ENCODE measurements around the gene EFNA5.

EFNA5 gene

GRCh38 chr5:107403228-107403953, 267.3 kb downstream of the EFNA5 start:
- Histone ChIP-seq H3K27me3 (ENCODE audit: insufficient read depth, low read depth, severe bottlenecking) (no peaks in the 10 kb centered on the region), H3K27ac (no peak overlapping the region), H3K4me3 (ENCODE audit: low read depth, low read length) (no peak overlapping the region), H3K36me3 (no peaks in the 10 kb centered on the region), H3K9me3 (ENCODE audit: severe bottlenecking) (no peaks in the 10 kb centered on the region)
- DNase-seq, result no peak
- no peak for TF ChIP-seq CTCF (IDR thresholded peaks at IDR 0.05; ENCODE audit: low read depth, low read length)

DNA sequence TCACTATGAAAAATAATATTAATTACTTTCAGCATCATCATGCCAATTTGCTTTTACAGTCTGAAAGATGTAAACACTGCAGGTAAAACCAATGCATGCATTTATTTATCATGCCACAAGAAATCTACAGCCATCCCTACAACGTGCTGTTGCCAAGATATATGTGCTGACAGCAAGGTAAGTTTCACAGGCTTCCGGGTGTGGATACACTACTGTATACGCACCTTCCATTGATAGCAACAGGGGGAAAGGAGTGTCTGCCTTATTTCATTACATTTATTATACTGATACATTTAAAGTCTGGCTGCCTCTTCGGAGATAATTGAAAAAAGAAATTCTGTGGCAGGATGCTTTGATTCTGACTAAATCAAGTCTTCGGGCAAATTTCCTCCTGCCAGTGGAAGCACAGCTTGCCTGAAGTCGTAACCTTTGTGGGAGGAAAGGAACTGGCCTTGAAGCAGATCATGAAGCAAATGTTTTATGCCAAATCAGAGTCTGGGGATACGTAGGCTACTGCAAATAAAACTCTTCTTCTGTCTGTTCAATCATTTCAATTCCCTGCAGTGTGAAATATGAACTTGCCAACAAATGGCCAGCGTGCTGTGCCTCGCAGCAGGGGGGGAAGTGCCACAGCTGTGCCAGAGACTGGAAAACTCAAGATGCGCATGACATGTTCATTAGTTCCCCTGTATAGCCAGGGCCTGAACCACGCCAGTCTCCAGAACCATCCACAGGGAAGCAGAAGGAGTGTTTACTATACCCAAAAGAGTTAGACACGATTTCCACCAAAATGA, 268.1 kb downstream of the EFNA5 start:
- H3K27ac ChIP-seq, result no peak overlapping the region
- no peaks in the 10 kb centered on the region for H3K27me3 ChIP-seq (ENCODE audit: insufficient read depth, low read depth, severe bottlenecking)
- no peaks in the 10 kb centered on the region for H3K9me3 ChIP-seq (ENCODE audit: severe bottlenecking)
- DNase-seq, result no peak
- no peak overlapping the region for H3K4me3 ChIP-seq (ENCODE audit: low read depth, low read length)
- TF ChIP-seq CTCF (IDR thresholded peaks at IDR 0.05; ENCODE audit: low read depth, low read length), result no peak
- no peaks in the 10 kb centered on the region for H3K36me3 ChIP-seq

- no peak for DNase-seq
- H3K27me3 ChIP-seq (ENCODE audit: insufficient read depth, low read depth, severe bottlenecking), result no peaks in the 10 kb centered on the region
- no peaks in the 10 kb centered on the region for H3K36me3 ChIP-seq
- no peak for TF ChIP-seq CTCF (IDR thresholded peaks at IDR 0.05; ENCODE audit: low read depth, low read length)
- H3K27ac ChIP-seq, result no peak overlapping the region
- H3K4me3 ChIP-seq (ENCODE audit: low read depth, low read length), result no peak overlapping the region
- no peaks in the 10 kb centered on the region for H3K9me3 ChIP-seq (ENCODE audit: severe bottlenecking)
These were observed 269.1 kb downstream of the EFNA5 start for GRCh38 chr5:107401470-107402122.

GRCh38 chr5:107400328-107400727, 270.4 kb downstream of the EFNA5 start:
- Histone ChIP-seq H3K9me3 (ENCODE audit: severe bottlenecking) (no peaks in the 10 kb centered on the region), H3K27ac (no peak overlapping the region), H3K36me3 (no peaks in the 10 kb centered on the region), H3K27me3 (ENCODE audit: insufficient read depth, low read depth, severe bottlenecking) (no peaks in the 10 kb centered on the region), H3K4me3 (ENCODE audit: low read depth, low read length) (no peak overlapping the region)
- no peak for DNase-seq
- TF ChIP-seq CTCF (IDR thresholded peaks at IDR 0.05; ENCODE audit: low read depth, low read length), result no peak

- DNase-seq, result no peak
- no peak overlapping the region for H3K27ac ChIP-seq
- no peak for TF ChIP-seq CTCF (IDR thresholded peaks at IDR 0.05; ENCODE audit: low read depth, low read length)
- H3K36me3 ChIP-seq, result no peaks in the 10 kb centered on the region
- H3K27me3 ChIP-seq (ENCODE audit: insufficient read depth, low read depth, severe bottlenecking), result no peaks in the 10 kb centered on the region
- H3K4me3 ChIP-seq (ENCODE audit: low read depth, low read length), result no peak overlapping the region
- H3K9me3 ChIP-seq (ENCODE audit: severe bottlenecking), result no peaks in the 10 kb centered on the region
These were observed 272.0 kb downstream of the EFNA5 start for GRCh38 chr5:107398703-107399102.

Data from WERI-Rb-1 (cell line).